ENCODE measurements around the gene SPARC.

Gene SPARC

DNA sequence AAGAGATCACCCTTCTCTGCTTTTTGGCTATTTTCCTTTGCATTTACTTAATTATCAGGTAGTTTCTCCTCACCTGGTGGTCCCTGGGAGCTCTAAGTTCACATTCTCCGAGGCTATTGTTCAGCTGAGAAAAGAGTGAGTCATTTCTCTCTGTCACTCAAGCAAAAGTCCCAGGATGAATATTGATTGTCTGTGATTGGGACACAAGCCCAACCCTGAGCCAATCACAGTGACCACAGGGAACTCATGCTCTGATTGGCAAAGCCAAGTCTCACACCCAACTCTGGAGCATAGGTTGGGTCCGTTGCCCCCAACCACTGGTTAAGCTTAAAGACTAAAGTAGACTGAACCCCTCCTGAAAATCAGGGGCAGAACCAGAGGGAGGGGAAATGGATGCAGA, 67.8 kb downstream of the SPARC start:
- DNase-seq, result no peak

DNA sequence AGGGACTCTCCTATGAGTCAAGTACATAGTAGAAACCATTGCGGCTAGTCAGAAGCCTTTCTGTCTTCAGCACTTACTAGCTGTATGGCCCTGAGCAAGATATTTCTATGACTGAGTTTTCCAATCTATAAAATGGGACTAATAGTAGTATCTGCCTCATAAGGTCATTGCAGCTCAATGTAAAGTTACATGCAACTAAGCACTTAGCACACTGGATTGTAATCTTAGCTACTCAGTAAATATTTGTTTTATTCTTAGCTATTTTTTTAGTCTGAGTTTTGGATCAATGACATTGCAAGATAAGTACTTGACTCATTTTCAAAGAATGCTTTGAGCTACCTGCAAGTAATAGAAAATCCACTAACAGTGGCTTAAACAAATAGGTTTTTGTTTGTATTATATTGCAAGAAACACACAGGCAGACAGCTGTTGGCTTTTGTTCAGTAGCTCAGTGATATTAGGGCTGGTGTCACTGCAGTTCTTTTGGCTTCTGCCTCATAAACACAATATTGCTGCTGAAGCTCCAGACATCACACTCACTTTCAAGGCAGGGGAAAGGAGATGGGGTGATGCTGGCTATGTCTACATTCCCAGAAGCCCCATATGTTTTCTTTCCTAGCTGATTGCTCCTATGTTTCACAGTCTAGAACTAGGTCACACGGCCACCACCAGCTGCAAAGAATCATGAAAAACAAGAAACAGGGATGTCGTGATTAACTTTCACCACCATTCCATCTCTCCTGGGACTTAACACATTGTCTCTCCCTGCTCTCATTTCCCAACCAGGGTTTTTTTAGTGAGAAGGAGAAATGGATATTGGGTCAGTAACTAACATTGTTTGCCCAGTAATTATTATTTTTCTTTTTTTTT, 68.6 kb downstream of the SPARC start:
- no peak for DNase-seq

DNA sequence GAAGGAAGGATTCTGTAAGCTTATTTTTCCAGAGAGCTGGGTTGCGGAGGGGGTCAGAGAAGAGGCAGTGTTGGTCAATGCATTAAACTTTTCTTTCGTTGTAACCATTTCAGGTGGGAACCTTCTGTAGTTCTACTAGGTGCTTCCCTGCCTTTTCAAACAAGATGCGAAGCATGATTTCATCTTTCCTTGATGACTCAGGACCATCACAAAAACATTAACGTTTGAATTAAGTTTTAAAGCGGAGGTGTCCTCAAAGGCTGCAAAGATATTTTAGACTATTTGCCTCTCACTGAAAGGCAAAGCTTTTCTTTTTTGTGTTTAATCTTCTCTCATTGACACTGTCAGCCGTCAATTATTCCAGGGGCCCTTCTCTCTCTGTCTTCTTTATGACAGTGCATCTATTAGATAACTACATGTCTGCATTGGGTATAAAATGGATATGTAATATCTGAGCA, 69.3 kb downstream of the SPARC start:
- DNase-seq, result no peak

DNA sequence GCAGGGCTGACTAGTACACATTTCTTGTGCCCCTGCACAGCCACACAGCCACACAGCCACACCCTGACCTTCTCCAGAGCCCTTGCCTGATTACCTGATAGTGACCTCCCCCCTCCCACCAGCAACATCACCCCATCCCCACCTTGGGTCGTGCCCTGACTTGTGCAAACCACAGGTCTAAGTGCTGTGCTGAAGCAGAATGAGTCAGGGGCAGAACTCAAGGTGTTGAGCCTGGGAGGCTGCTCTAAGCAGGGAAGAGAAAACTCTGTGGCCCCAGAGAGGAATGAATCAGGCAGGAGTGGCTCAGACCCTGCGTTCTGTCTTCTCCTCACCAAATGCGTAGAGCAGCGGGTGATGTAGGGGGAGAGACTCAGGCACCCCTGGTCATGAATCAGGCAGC, 71.3 kb downstream of the SPARC start:
- DNase-seq, result no peak

DNA sequence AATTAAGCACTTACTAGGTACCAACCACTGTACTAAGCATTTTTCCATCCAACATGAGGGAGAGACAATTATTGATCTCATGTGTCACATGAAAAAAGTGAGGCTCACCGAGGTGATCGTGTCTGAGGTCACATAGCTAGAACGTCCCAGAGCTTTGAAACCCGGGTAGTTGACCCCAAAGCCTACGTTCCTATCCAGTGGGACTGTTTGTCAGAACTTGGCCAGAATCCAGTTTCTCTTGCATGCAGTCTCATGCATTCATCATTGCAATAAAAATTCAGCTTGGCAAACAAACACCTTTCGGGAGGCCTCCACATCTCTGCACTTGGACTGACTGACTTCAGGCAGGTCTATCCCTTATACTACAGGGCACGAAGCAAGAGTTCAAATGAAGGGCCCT, 72.2 kb downstream of the SPARC start:
- DNase-seq, result no peak

DNA sequence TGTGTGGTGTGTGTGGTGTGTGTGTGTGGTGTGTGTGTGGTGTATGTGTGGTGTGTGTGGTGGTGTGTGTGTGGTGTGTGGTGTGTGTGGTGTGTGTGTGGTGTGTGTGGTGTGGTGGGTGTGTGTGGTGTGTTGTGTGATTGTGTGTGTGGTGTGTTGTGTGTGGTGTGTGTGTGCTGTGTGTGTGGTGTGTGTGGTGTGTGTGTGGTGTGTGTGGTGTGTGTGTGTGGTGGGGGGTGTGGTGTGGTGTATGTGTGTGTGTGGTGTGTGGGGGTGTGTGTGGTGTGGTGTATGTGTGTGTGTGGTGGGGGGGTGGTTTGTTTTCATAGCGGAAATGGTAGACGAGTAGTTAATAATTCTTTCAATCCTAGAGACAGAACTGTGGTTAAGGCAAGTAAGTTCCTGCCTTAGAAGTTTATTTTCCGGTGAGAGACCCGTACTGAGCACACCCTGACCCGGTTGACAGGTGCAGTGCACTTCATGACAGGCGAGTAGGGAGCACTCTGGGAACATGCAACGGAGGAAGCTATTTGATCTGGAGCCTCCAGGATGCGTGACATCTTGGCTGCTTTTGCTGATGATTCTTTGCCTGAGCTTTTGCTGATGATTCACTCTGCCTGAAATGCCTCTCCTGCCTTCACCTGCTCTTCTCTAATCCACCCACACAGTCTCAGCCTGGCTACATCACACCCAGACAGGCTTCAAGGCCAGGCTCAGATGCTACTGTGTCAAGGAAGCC, 73.9 kb downstream of the SPARC start:
- no peak for DNase-seq

DNA sequence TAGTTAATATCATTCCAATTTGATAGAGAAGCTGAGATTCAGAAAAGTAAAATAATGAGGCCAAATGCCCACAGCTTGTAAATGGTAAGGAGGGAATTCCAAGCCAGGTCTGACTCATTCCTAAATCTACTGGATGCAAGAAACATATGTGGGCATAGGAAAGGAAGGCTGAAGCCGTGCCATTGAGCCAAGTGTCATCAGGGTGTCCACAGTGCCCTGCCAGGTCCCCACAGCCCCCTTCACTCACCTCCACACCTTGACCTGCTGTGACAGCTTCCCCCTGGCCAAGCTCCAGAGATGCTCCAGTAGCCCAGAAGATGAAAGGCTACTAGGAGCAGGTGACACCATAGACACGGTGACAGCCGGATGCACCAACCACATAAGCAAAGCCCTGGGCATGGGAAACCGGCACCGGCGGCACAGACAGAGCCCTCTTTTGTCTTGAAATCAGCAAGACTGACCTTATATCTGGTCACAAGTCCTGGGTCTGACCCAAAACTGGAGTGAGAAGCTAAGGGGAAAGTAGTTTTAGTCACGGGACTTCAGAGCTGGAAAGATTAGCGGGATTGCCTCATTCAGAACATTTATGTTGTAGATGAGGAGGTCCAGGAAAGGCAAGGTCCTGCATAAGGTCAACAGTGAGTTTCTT, 75.5 kb downstream of the SPARC start:
- no peak for DNase-seq
